Bronchial epithelial cell (primary cell): ENCODE measurements around the gene ARL4C. TPM values are rescaled to one million over a fixed set of nuclear protein-coding genes. Genes with fewer than 3 reads are reported as not detected.

Source experiments
- DNase-seq: peaks from one replicate; pipeline ENCODE4 v3.0.0-alpha.2; 2010; ENCODE audit warnings: low read depth
- FAIRE-seq: peaks from 2 replicates; lab custom pipeline; 2011; peaks lifted over from hg19 to GRCh38; lab: Jason Lieb, UNC
- H3K27me3 ChIP-seq: 2 replicates; pipeline ENCODE4 v1.5.1; 2011; ENCODE audit warnings: low read length; ENCODE audit not compliant: control insufficient read depth, insufficient read depth
- H3K36me3 ChIP-seq: 2 replicates; pipeline ENCODE4 v1.5.1; 2011; ENCODE audit warnings: low read length; ENCODE audit not compliant: control insufficient read depth, insufficient read depth
- H3K4me3 ChIP-seq: 2 replicates; pipeline ENCODE4 v1.5.1; 2011; ENCODE audit warnings: mild to moderate bottlenecking, low read depth, low read length, control low read depth
- CTCF ChIP-seq: IDR thresholded peaks from 2 replicates; pipeline ENCODE4 v1.5.1; 2011; ENCODE audit warnings: mild to moderate bottlenecking, moderate library complexity, low read length, control low read depth, inconsistent platforms; ENCODE audit not compliant: insufficient read depth, severe bottlenecking
- total RNA-seq: library from RNA; depleted of rRNA; stranded (reverse); fragments of >200 nt; gene quantifications from 2 replicates; pipeline ENCODE4 v1.2.1, GENCODE V29; 2014

ARL4C gene
- total RNA-seq, 1 donor from 2014 or later, result 9.5 TPM

- FAIRE-seq, result no peak
- no peaks in the 10 kb centered on the region for H3K27me3 ChIP-seq
- H3K4me3 ChIP-seq, result no peak overlapping the region
- peak; percentile 28 for DNase-seq
- H3K36me3 ChIP-seq, result no peaks in the 10 kb centered on the region
- TF ChIP-seq CTCF, result no peak
These were observed 20.1 kb downstream of the ARL4C start for GRCh38 chr2:234476766-234477165.

GRCh38 chr2:234474654-234475053 lies 22.2 kb downstream of the ARL4C start:
- DNase-seq (no peak), FAIRE-seq (no peak)
- Histone ChIP-seq H3K4me3 (no peak overlapping the region), H3K36me3 (no peaks in the 10 kb centered on the region), H3K27me3 (no peaks in the 10 kb centered on the region)
- no peak for TF ChIP-seq CTCF

- no peaks in the 10 kb centered on the region for H3K36me3 ChIP-seq
- no peak for DNase-seq
- H3K27me3 ChIP-seq, result no peaks in the 10 kb centered on the region
- no peak for FAIRE-seq
- H3K4me3 ChIP-seq, result no peak overlapping the region
- TF ChIP-seq CTCF, result no peak
These were observed 24.7 kb downstream of the ARL4C start for GRCh38 chr2:234472155-234472554.

GRCh38 chr2:234469972-234470371 lies 26.9 kb downstream of the ARL4C start:
- no peaks in the 10 kb centered on the region for H3K27me3 ChIP-seq
- FAIRE-seq (no peak), DNase-seq (no peak)
- TF ChIP-seq CTCF, result no peak
- no peak overlapping the region for H3K4me3 ChIP-seq
- no peaks in the 10 kb centered on the region for H3K36me3 ChIP-seq

- DNase-seq, result peak; percentile 52
- FAIRE-seq, result no peak
- Histone ChIP-seq H3K36me3 (no peaks in the 10 kb centered on the region), H3K27me3 (no peaks in the 10 kb centered on the region), H3K4me3 (no peak overlapping the region)
- no peak for TF ChIP-seq CTCF
These were observed 27.5 kb downstream of the ARL4C start for GRCh38 chr2:234469251-234469845.

- Histone ChIP-seq H3K27me3 (no peaks in the 10 kb centered on the region), H3K36me3 (no peaks in the 10 kb centered on the region), H3K4me3 (no peak overlapping the region)
- no peak for TF ChIP-seq CTCF
- FAIRE-seq (no peak), DNase-seq (no peak)
These were observed 28.4 kb downstream of the ARL4C start for GRCh38 chr2:234468503-234468902.
